ENCODE measurements around the gene AASS. TPM values are rescaled to one million over a fixed set of nuclear protein-coding genes. Genes with fewer than 3 reads are reported as not detected.

The AASS gene
- total RNA-seq, 1 donor from 2014 or later: 32.4 TPM

GRCh38 chr7:122063146-122063545 is 80.9 kb downstream of the AASS start:
- H3K9me3 ChIP-seq (ENCODE audit: control insufficient read depth in 3 of 3, low read length in 3 of 3): no peaks in the 10 kb centered on the region
- H3K9ac ChIP-seq (ENCODE audit: low read depth in 1 of 3, low read length in 3 of 3): no peak overlapping the region
- H3K27ac ChIP-seq (ENCODE audit: low read depth, low read length): no peak overlapping the region
- H3K36me3 ChIP-seq (ENCODE audit: control insufficient read depth in 3 of 3, insufficient read depth in 3 of 3, low read length in 3 of 3): no peaks in the 10 kb centered on the region
- no peaks in the 10 kb centered on the region for H3K4me1 ChIP-seq (ENCODE audit: control insufficient read depth in 3 of 3, insufficient read depth in 3 of 3, low read length in 3 of 3)
- no peak overlapping the region for H3K4me3 ChIP-seq (ENCODE audit: low read length in 3 of 3)
- no peaks in the 10 kb centered on the region for H3K27me3 ChIP-seq (ENCODE audit: control insufficient read depth in 3 of 3, insufficient read depth in 3 of 3, low read length in 3 of 3)

GRCh38 chr7:122059542-122059941 is 84.5 kb downstream of the AASS start:
- H3K9ac ChIP-seq (ENCODE audit: low read depth in 1 of 3, low read length in 3 of 3): no peak overlapping the region
- H3K4me3 ChIP-seq (ENCODE audit: low read length in 3 of 3): no peak overlapping the region
- no peaks in the 10 kb centered on the region for H3K9me3 ChIP-seq (ENCODE audit: control insufficient read depth in 3 of 3, low read length in 3 of 3)
- no peak overlapping the region for H3K27ac ChIP-seq (ENCODE audit: low read depth, low read length)
- no peaks in the 10 kb centered on the region for H3K27me3 ChIP-seq (ENCODE audit: control insufficient read depth in 3 of 3, insufficient read depth in 3 of 3, low read length in 3 of 3)
- no peaks in the 10 kb centered on the region for H3K4me1 ChIP-seq (ENCODE audit: control insufficient read depth in 3 of 3, insufficient read depth in 3 of 3, low read length in 3 of 3)
- H3K36me3 ChIP-seq (ENCODE audit: control insufficient read depth in 3 of 3, insufficient read depth in 3 of 3, low read length in 3 of 3): no peaks in the 10 kb centered on the region

- Histone ChIP-seq H3K4me1 (ENCODE audit: control insufficient read depth in 3 of 3, insufficient read depth in 3 of 3, low read length in 3 of 3) (no peaks in the 10 kb centered on the region), H3K9ac (ENCODE audit: low read depth in 1 of 3, low read length in 3 of 3) (no peak overlapping the region), H3K27me3 (ENCODE audit: control insufficient read depth in 3 of 3, insufficient read depth in 3 of 3, low read length in 3 of 3) (no peaks in the 10 kb centered on the region), H3K4me3 (ENCODE audit: low read length in 3 of 3) (no peak overlapping the region), H3K36me3 (ENCODE audit: control insufficient read depth in 3 of 3, insufficient read depth in 3 of 3, low read length in 3 of 3) (no peaks in the 10 kb centered on the region), H3K9me3 (ENCODE audit: control insufficient read depth in 3 of 3, low read length in 3 of 3) (no peaks in the 10 kb centered on the region), H3K27ac (ENCODE audit: low read depth, low read length) (no peak overlapping the region)
Observed at GRCh38 chr7:122056977-122057376, 87.1 kb downstream of the AASS start.

- no peak overlapping the region for H3K4me3 ChIP-seq (ENCODE audit: low read length in 3 of 3)
- no peaks in the 10 kb centered on the region for H3K36me3 ChIP-seq (ENCODE audit: control insufficient read depth in 3 of 3, insufficient read depth in 3 of 3, low read length in 3 of 3)
- no peak overlapping the region for H3K9ac ChIP-seq (ENCODE audit: low read depth in 1 of 3, low read length in 3 of 3)
- no peak overlapping the region for H3K27ac ChIP-seq (ENCODE audit: low read depth, low read length)
- no peaks in the 10 kb centered on the region for H3K27me3 ChIP-seq (ENCODE audit: control insufficient read depth in 3 of 3, insufficient read depth in 3 of 3, low read length in 3 of 3)
- no peaks in the 10 kb centered on the region for H3K9me3 ChIP-seq (ENCODE audit: control insufficient read depth in 3 of 3, low read length in 3 of 3)
- H3K4me1 ChIP-seq (ENCODE audit: control insufficient read depth in 3 of 3, insufficient read depth in 3 of 3, low read length in 3 of 3): no peaks in the 10 kb centered on the region
Observed at GRCh38 chr7:122055073-122055472, 89.0 kb downstream of the AASS start.

- Histone ChIP-seq H3K9me3 (ENCODE audit: control insufficient read depth in 3 of 3, low read length in 3 of 3) (no peaks in the 10 kb centered on the region), H3K27me3 (ENCODE audit: control insufficient read depth in 3 of 3, insufficient read depth in 3 of 3, low read length in 3 of 3) (no peaks in the 10 kb centered on the region), H3K27ac (ENCODE audit: low read depth, low read length) (no peak overlapping the region), H3K9ac (ENCODE audit: low read depth in 1 of 3, low read length in 3 of 3) (no peak overlapping the region), H3K36me3 (ENCODE audit: control insufficient read depth in 3 of 3, insufficient read depth in 3 of 3, low read length in 3 of 3) (no peaks in the 10 kb centered on the region), H3K4me3 (ENCODE audit: low read length in 3 of 3) (no peak overlapping the region), H3K4me1 (ENCODE audit: control insufficient read depth in 3 of 3, insufficient read depth in 3 of 3, low read length in 3 of 3) (no peaks in the 10 kb centered on the region)
Observed at GRCh38 chr7:122054393-122054792, 89.7 kb downstream of the AASS start.

GRCh38 chr7:122046402-122046801 is 97.6 kb downstream of the AASS start:
- no peaks in the 10 kb centered on the region for H3K9me3 ChIP-seq (ENCODE audit: control insufficient read depth in 3 of 3, low read length in 3 of 3)
- no peak overlapping the region for H3K27ac ChIP-seq (ENCODE audit: low read depth, low read length)
- H3K4me3 ChIP-seq (ENCODE audit: low read length in 3 of 3): no peak overlapping the region
- H3K27me3 ChIP-seq (ENCODE audit: control insufficient read depth in 3 of 3, insufficient read depth in 3 of 3, low read length in 3 of 3): no peaks in the 10 kb centered on the region
- H3K4me1 ChIP-seq (ENCODE audit: control insufficient read depth in 3 of 3, insufficient read depth in 3 of 3, low read length in 3 of 3): no peaks in the 10 kb centered on the region
- H3K9ac ChIP-seq (ENCODE audit: low read depth in 1 of 3, low read length in 3 of 3): no peak overlapping the region
- H3K36me3 ChIP-seq (ENCODE audit: control insufficient read depth in 3 of 3, insufficient read depth in 3 of 3, low read length in 3 of 3): no peaks in the 10 kb centered on the region

- Histone ChIP-seq H3K4me3 (ENCODE audit: low read length in 3 of 3) (no peak overlapping the region), H3K36me3 (ENCODE audit: control insufficient read depth in 3 of 3, insufficient read depth in 3 of 3, low read length in 3 of 3) (no peaks in the 10 kb centered on the region), H3K27me3 (ENCODE audit: control insufficient read depth in 3 of 3, insufficient read depth in 3 of 3, low read length in 3 of 3) (no peaks in the 10 kb centered on the region)
Observed at GRCh38 chr7:122040147-122040546, 103.9 kb downstream of the AASS start.

GRCh38 chr7:122038904-122039303 is 105.1 kb downstream of the AASS start:
- Histone ChIP-seq H3K36me3 (ENCODE audit: control insufficient read depth in 3 of 3, insufficient read depth in 3 of 3, low read length in 3 of 3) (no peaks in the 10 kb centered on the region), H3K27ac (ENCODE audit: low read depth, low read length) (no peak overlapping the region), H3K9ac (ENCODE audit: low read depth in 1 of 3, low read length in 3 of 3) (no peak overlapping the region), H3K4me3 (ENCODE audit: low read length in 3 of 3) (no peak overlapping the region), H3K9me3 (ENCODE audit: control insufficient read depth in 3 of 3, low read length in 3 of 3) (no peaks in the 10 kb centered on the region), H3K4me1 (ENCODE audit: control insufficient read depth in 3 of 3, insufficient read depth in 3 of 3, low read length in 3 of 3) (no peaks in the 10 kb centered on the region), H3K27me3 (ENCODE audit: control insufficient read depth in 3 of 3, insufficient read depth in 3 of 3, low read length in 3 of 3) (no peaks in the 10 kb centered on the region)

More at GRCh38 chr7:122040147-122040546, 103.9 kb downstream of the AASS start:
- Histone ChIP-seq H3K9me3 (ENCODE audit: control insufficient read depth in 3 of 3, low read length in 3 of 3) (no peaks in the 10 kb centered on the region), H3K4me1 (ENCODE audit: control insufficient read depth in 3 of 3, insufficient read depth in 3 of 3, low read length in 3 of 3) (no peaks in the 10 kb centered on the region), H3K27ac (ENCODE audit: low read depth, low read length) (no peak overlapping the region), H3K9ac (ENCODE audit: low read depth in 1 of 3, low read length in 3 of 3) (no peak overlapping the region)

- Histone ChIP-seq H3K4me1 (ENCODE audit: control insufficient read depth in 3 of 3, insufficient read depth in 3 of 3, low read length in 3 of 3) (no peaks in the 10 kb centered on the region), H3K27ac (ENCODE audit: low read depth, low read length) (no peak overlapping the region), H3K9ac (ENCODE audit: low read depth in 1 of 3, low read length in 3 of 3) (no peak overlapping the region), H3K4me3 (ENCODE audit: low read length in 3 of 3) (no peak overlapping the region), H3K36me3 (ENCODE audit: control insufficient read depth in 3 of 3, insufficient read depth in 3 of 3, low read length in 3 of 3) (no peaks in the 10 kb centered on the region), H3K27me3 (ENCODE audit: control insufficient read depth in 3 of 3, insufficient read depth in 3 of 3, low read length in 3 of 3) (no peaks in the 10 kb centered on the region), H3K9me3 (ENCODE audit: control insufficient read depth in 3 of 3, low read length in 3 of 3) (no peaks in the 10 kb centered on the region)
Observed at GRCh38 chr7:122038134-122038533, 105.9 kb downstream of the AASS start.

- Histone ChIP-seq H3K27ac (ENCODE audit: low read depth, low read length) (no peak overlapping the region), H3K9ac (ENCODE audit: low read depth in 1 of 3, low read length in 3 of 3) (no peak overlapping the region), H3K4me3 (ENCODE audit: low read length in 3 of 3) (no peak overlapping the region), H3K27me3 (ENCODE audit: control insufficient read depth in 3 of 3, insufficient read depth in 3 of 3, low read length in 3 of 3) (no peaks in the 10 kb centered on the region), H3K4me1 (ENCODE audit: control insufficient read depth in 3 of 3, insufficient read depth in 3 of 3, low read length in 3 of 3) (no peaks in the 10 kb centered on the region), H3K9me3 (ENCODE audit: control insufficient read depth in 3 of 3, low read length in 3 of 3) (no peaks in the 10 kb centered on the region), H3K36me3 (ENCODE audit: control insufficient read depth in 3 of 3, insufficient read depth in 3 of 3, low read length in 3 of 3) (no peaks in the 10 kb centered on the region)
Observed at GRCh38 chr7:122035876-122036275, 108.2 kb downstream of the AASS start.

GRCh38 chr7:122033641-122034040 is 110.4 kb downstream of the AASS start:
- H3K9ac ChIP-seq (ENCODE audit: low read depth in 1 of 3, low read length in 3 of 3): no peak overlapping the region
- no peak overlapping the region for H3K4me3 ChIP-seq (ENCODE audit: low read length in 3 of 3)
- H3K36me3 ChIP-seq (ENCODE audit: control insufficient read depth in 3 of 3, insufficient read depth in 3 of 3, low read length in 3 of 3): no peaks in the 10 kb centered on the region
- H3K27ac ChIP-seq (ENCODE audit: low read depth, low read length): no peak overlapping the region
- H3K4me1 ChIP-seq (ENCODE audit: control insufficient read depth in 3 of 3, insufficient read depth in 3 of 3, low read length in 3 of 3): no peaks in the 10 kb centered on the region
- H3K27me3 ChIP-seq (ENCODE audit: control insufficient read depth in 3 of 3, insufficient read depth in 3 of 3, low read length in 3 of 3): no peaks in the 10 kb centered on the region
- H3K9me3 ChIP-seq (ENCODE audit: control insufficient read depth in 3 of 3, low read length in 3 of 3): no peaks in the 10 kb centered on the region

Measured in skeletal muscle tissue (tissue), 4 donors.